Type B pancreatic cell (in vitro differentiated cells): ENCODE data around the gene PCCB. TPM values are rescaled to one million over a fixed set of nuclear protein-coding genes. Genes with fewer than 3 reads are reported as not detected.
A peak's percentile ranks its signal among the peaks of the same experiment; 100 is the strongest.
"Not testable (repeated sequence)": the region's sequence is repeated elsewhere in the genome, so short reads cannot be mapped to it uniquely, and the experiment has no call there.

Experiments used
- DNase-seq: peaks from one replicate; pipeline ENCODE4 v3.0.0; 2021; ENCODE audit warnings: mixed read lengths; ENCODE audit not compliant: unreplicated experiment; ENCODE audit errors: extremely low spot score
- H3K27ac Mint-ChIP-seq: 2 replicates; pipeline ENCODE4 v1.8.0; 2021; ENCODE audit warnings: mild to moderate bottlenecking, mixed read lengths
- H3K27me3 Mint-ChIP-seq: 2 replicates; pipeline ENCODE4 v1.8.0; 2021; ENCODE audit warnings: mixed read lengths
- H3K36me3 Mint-ChIP-seq: 2 replicates; pipeline ENCODE4 v1.8.0; 2021; ENCODE audit warnings: mixed read lengths
- H3K4me1 Mint-ChIP-seq: one replicate; pipeline ENCODE4 v1.8.0; 2021; ENCODE audit warnings: mixed read lengths; ENCODE audit not compliant: unreplicated experiment
- H3K4me3 Mint-ChIP-seq: 2 replicates; pipeline ENCODE4 v1.8.0; 2021; ENCODE audit warnings: mild to moderate bottlenecking, mixed read lengths
- H3K9me3 Mint-ChIP-seq: 2 replicates; pipeline ENCODE4 v1.8.0; 2021; ENCODE audit warnings: mixed read lengths
- CTCF ChIP-seq: fragments of 200-600 bp; sonication (generic); conservative IDR thresholded peaks from 2 replicates; pipeline ENCODE4 v1.5.0; 2021; ENCODE audit warnings: antibody characterized with exemption, mild to moderate bottlenecking
- long read RNA-seq: library from polyadenylated mRNA; unstranded; transcript quantifications from one replicate; pipeline ENCODE4 v2.0.0, GENCODE V29; 2020
- total RNA-seq: library from RNA; stranded (reverse); gene quantifications from 2 replicates; pipeline ENCODE4 v1.2.1, GENCODE V29; 2021; ENCODE audit warnings: low replicate concordance

PCCB gene
- total RNA-seq, result 27.2 and 41.0 TPM in 2 replicates
- long read RNA-seq, transcript PCCB-201 (15 exons, 1,833 nt), result major isoform, 208 of 230 reads
- long read RNA-seq, partial matches to known transcripts, result 5 of 230 reads
- long read RNA-seq, other reads (novel, unspliced or antisense), result 14 of 230 reads

GRCh38 chr3:136250059-136250902 is at the start of gene PCCB:
Gene PCCB (plus strand): TSS chr3:136250340. CDS start chr3:136250376, 36 bp downstream.
- H3K27me3 Mint-ChIP-seq, result no peaks in the 10 kb centered on the region
- peak within 1 kb of the TSS; percentile 92 for H3K27ac Mint-ChIP-seq
- H3K36me3 Mint-ChIP-seq, result no peaks in the 10 kb centered on the region
- peak; percentile 88 for TF ChIP-seq CTCF
- no peaks in the 10 kb centered on the region for H3K9me3 Mint-ChIP-seq
- peak; percentile 95 for DNase-seq
- H3K4me3 Mint-ChIP-seq, result peak within 1 kb of the TSS; percentile 88
- peaks cover 10% of the 10 kb centered on the region for H3K4me1 Mint-ChIP-seq

- TF ChIP-seq CTCF, result no peak
- H3K36me3 Mint-ChIP-seq, result no peaks in the 10 kb centered on the region
- no peak for DNase-seq
- no peaks in the 10 kb centered on the region for H3K27me3 Mint-ChIP-seq
- H3K4me1 Mint-ChIP-seq, result no peaks in the 10 kb centered on the region
- H3K27ac Mint-ChIP-seq, result no peak overlapping the region
- H3K9me3 Mint-ChIP-seq, result no peaks in the 10 kb centered on the region
- no peak overlapping the region for H3K4me3 Mint-ChIP-seq
Measured at GRCh38 chr3:136207489-136208115, 42.5 kb upstream of the PCCB start.

- no peak for TF ChIP-seq CTCF
- no peak overlapping the region for H3K27ac Mint-ChIP-seq
- no peaks in the 10 kb centered on the region for H3K4me1 Mint-ChIP-seq
- no peaks in the 10 kb centered on the region for H3K9me3 Mint-ChIP-seq
- no peaks in the 10 kb centered on the region for H3K36me3 Mint-ChIP-seq
- DNase-seq, result no peak
- H3K4me3 Mint-ChIP-seq, result no peak overlapping the region
- no peaks in the 10 kb centered on the region for H3K27me3 Mint-ChIP-seq
Measured at GRCh38 chr3:136209921-136210320, 40.2 kb upstream of the PCCB start.

GRCh38 chr3:136211547-136211946 is 38.6 kb upstream of the PCCB start:
- no peak for DNase-seq
- Mint-ChIP-seq H3K27me3 (no peaks in the 10 kb centered on the region), H3K4me1 (no peaks in the 10 kb centered on the region), H3K27ac (no peak overlapping the region), H3K36me3 (no peaks in the 10 kb centered on the region), H3K9me3 (no peaks in the 10 kb centered on the region), H3K4me3 (no peak overlapping the region)
- TF ChIP-seq CTCF, result no peak

GRCh38 chr3:136222746-136223145 is 27.4 kb upstream of the PCCB start:
- not testable (repeated sequence) for H3K4me1 Mint-ChIP-seq, H3K9me3 Mint-ChIP-seq, DNase-seq, H3K36me3 Mint-ChIP-seq, H3K27me3 Mint-ChIP-seq, H3K27ac Mint-ChIP-seq, H3K4me3 Mint-ChIP-seq

- Mint-ChIP-seq H3K27ac (no peak overlapping the region), H3K27me3 (no peaks in the 10 kb centered on the region), H3K9me3 (no peaks in the 10 kb centered on the region), H3K4me1 (no peaks in the 10 kb centered on the region), H3K36me3 (no peaks in the 10 kb centered on the region), H3K4me3 (no peak overlapping the region)
- no peak for DNase-seq
- no peak for TF ChIP-seq CTCF
Measured at GRCh38 chr3:136232413-136232812, 17.7 kb upstream of the PCCB start.
